Endothelial cell of umbilical vein (primary cell): ENCODE data around the gene LAD1. TPM values are rescaled to one million over a fixed set of nuclear protein-coding genes. Genes with fewer than 3 reads are reported as not detected.

ENCODE experiments used
- Bru-seq: library from RNA; stranded (reverse); fragments of 400-500 nt; gene quantifications from one replicate; lab custom pipeline; 2021; lab: Mats Ljungman, UMichigan
- BruChase-seq, 2 experiments: library from RNA; stranded (reverse); fragments of 400-500 nt; gene quantifications; one replicate each; lab custom pipeline; 2021; lab: Mats Ljungman, UMichigan
- BruUV-seq: library from RNA; stranded (reverse); fragments of 400-500 nt; replicated peaks from 2 replicates; lab custom pipeline; 2021; lab: Mats Ljungman, UMichigan
- CTCF ChIA-PET: fragments of 300-600, 350-600 bp; sonication (Branson Sonifier 250); formaldehyde crosslinking; loops from one replicate; lab custom pipeline; 2021; ENCODE audit warnings: antibody characterized with exemption, inconsistent platforms; lab: Charles Lee
- POLR2A ChIA-PET: fragments of 300-600, 350-600 bp; sonication (Branson Sonifier 250); formaldehyde crosslinking; loops from one replicate; lab custom pipeline; 2021; ENCODE audit warnings: antibody characterized with exemption, inconsistent platforms; lab: Charles Lee
- DNase-seq: peaks from one replicate; pipeline ENCODE4 v3.0.0-alpha.2; 2011; ENCODE audit warnings: low read depth, low spot score
- FAIRE-seq: peaks from 2 replicates; lab custom pipeline; 2011; peaks lifted over from hg19 to GRCh38; lab: Jason Lieb, UNC
- H2AFZ ChIP-seq: 2 replicates; pipeline ENCODE4 v1.6.0; 2012; ENCODE audit warnings: low read depth, low read length, control low read depth, inconsistent platforms
- H3K27ac ChIP-seq: 2 replicates; pipeline ENCODE4 v1.5.1; 2011; ENCODE audit warnings: low read depth, mild to moderate bottlenecking, control low read depth, low read length, moderate library complexity; ENCODE audit not compliant: insufficient read depth
- H3K27me3 ChIP-seq, 2 experiments: 2 replicates each; pipeline versions ENCODE4 v1.6.0 to v1.6.1; 2011; ENCODE audit warnings: low read length in 2 of 2, mixed read lengths in 1 of 2; ENCODE audit not compliant: control insufficient read depth in 2 of 2, insufficient read depth in 2 of 2
- H3K36me3 ChIP-seq, 2 experiments: 2 replicates in 1 of 2; 3 replicates in 1 of 2; pipeline ENCODE4 v1.5.1; 2011; ENCODE audit warnings: low read length in 2 of 2, mild to moderate bottlenecking in 1 of 2, moderate library complexity in 1 of 2; ENCODE audit not compliant: control insufficient read depth in 2 of 2, insufficient read depth in 2 of 2; ENCODE audit errors: extremely low read depth in 1 of 2
- H3K4me1 ChIP-seq: 3 replicates; pipeline ENCODE4 v1.5.1; 2011; ENCODE audit warnings: mild to moderate bottlenecking, low read length; ENCODE audit not compliant: control insufficient read depth, insufficient read depth; ENCODE audit errors: extremely low read depth
- H3K4me2 ChIP-seq: 2 replicates; pipeline ENCODE4 v1.6.1; 2011; ENCODE audit warnings: low read length, control low read depth, mixed read lengths; ENCODE audit not compliant: insufficient read depth
- H3K4me3 ChIP-seq, 3 experiments: fragments of 200-600 bp in 1 of 3; sonication (generic), shearing (Covaris generic) in 1 of 3; replicated peaks in 1 of 3; 2 replicates each; pipeline ENCODE4 v1.5.1; 2011 to 2016; ENCODE audit warnings: control low read depth in 3 of 3, low read length in 3 of 3, mild to moderate bottlenecking in 2 of 3, inconsistent platforms in 1 of 3, low read depth in 1 of 3, moderate library complexity in 1 of 3; ENCODE audit not compliant: insufficient read depth in 1 of 3
- H3K79me2 ChIP-seq: 2 replicates; pipeline ENCODE4 v1.6.0; 2012; ENCODE audit warnings: low read length, inconsistent platforms; ENCODE audit not compliant: control insufficient read depth, insufficient read depth
- H3K9ac ChIP-seq: replicated peaks from 2 replicates; pipeline ENCODE3; 2011; ENCODE audit warnings: low read length, control low read depth; ENCODE audit not compliant: insufficient read depth; ENCODE audit errors: extremely low read depth
- H3K9me1 ChIP-seq: replicated peaks from 3 replicates; pipeline ENCODE4 v1.6.0; 2011; ENCODE audit warnings: mild to moderate bottlenecking, low read length; ENCODE audit not compliant: control insufficient read depth, insufficient read depth; ENCODE audit errors: extremely low read depth
- H3K9me3 ChIP-seq: replicated peaks from 2 replicates; pipeline ENCODE4 v1.5.1; 2012; ENCODE audit warnings: low read length, inconsistent platforms; ENCODE audit not compliant: control insufficient read depth, insufficient read depth
- H4K20me1 ChIP-seq: replicated peaks from 2 replicates; pipeline ENCODE3; 2011; ENCODE audit warnings: mild to moderate bottlenecking, low read length; ENCODE audit not compliant: control insufficient read depth, insufficient read depth; ENCODE audit errors: extremely low read depth
- EZH2 ChIP-seq: IDR thresholded peaks from 2 replicates; pipeline ENCODE4 v1.6.1; 2012; ENCODE audit warnings: borderline replicate concordance, low read depth, mild to moderate bottlenecking, moderate library complexity, low read length, inconsistent platforms; ENCODE audit not compliant: severe bottlenecking
- GATA2 ChIP-seq: IDR thresholded peaks from 2 replicates; pipeline ENCODE4 v1.7.0; 2011; ENCODE audit warnings: low read depth, mild to moderate bottlenecking, moderate library complexity, mixed read lengths, low read length; ENCODE audit not compliant: insufficient read length, insufficient read depth
- MYC ChIP-seq: IDR thresholded peaks from one replicate; pipeline ENCODE4 v1.6.1; 2011; ENCODE audit warnings: mild to moderate bottlenecking, low read depth, low read length
- POLR2A ChIP-seq: IDR thresholded peaks from 2 replicates; pipeline ENCODE4 v1.6.1; 2012; ENCODE audit warnings: low read depth, mild to moderate bottlenecking, control low read depth, low read length
- POLR2AphosphoS5 ChIP-seq: IDR thresholded peaks from 2 replicates; pipeline ENCODE4 v1.6.1; 2012; ENCODE audit warnings: low read depth, mild to moderate bottlenecking, control low read depth, low read length, moderate library complexity; ENCODE audit not compliant: insufficient read depth
- dilution Hi-C: fragments of 300-500 bp; cut with MboI; formaldehyde crosslinking; loops from one replicate; pipeline ENCODE4 v1.15.0; 2019; ENCODE audit warnings: low sequenced_read_pairs; ENCODE audit not compliant: extremely low pct_ligation_motif_present
- intact Hi-C: fragments of 100-400 bp; cut with micrococcal nuclease; formaldehyde crosslinking; loops from one replicate; pipeline ENCODE4 v1.10.0; 2022
- long read RNA-seq: library from polyadenylated mRNA; stranded (forward); transcript quantifications from one replicate; pipeline ENCODE4 v2.0.0, GENCODE V29; 2021
- polyA minus RNA-seq, 3 experiments: library from RNA; depleted of rRNA, polyadenylated mRNA; stranded (reverse); fragments of >200 nt; gene quantifications; 1 replicate in 1 of 3; 2 replicates in 2 of 3; pipeline ENCODE4 v1.2.3, GENCODE V29; 2011
- polyA plus RNA-seq, 4 experiments: library from polyadenylated mRNA; depleted of rRNA in 3 of 4; stranded (reverse) in 3 of 4; unstranded in 1 of 4; fragments of >200 nt; gene quantifications; 2 replicates each; pipeline versions ENCODE4 v1.2.1 to v1.2.3, GENCODE V29; 2011 to 2012; ENCODE audit warnings: missing spikeins in 1 of 4
- total RNA-seq: library from RNA; stranded (reverse); gene quantifications from 2 replicates; pipeline ENCODE4 v1.2.3, GENCODE V29; 2021
- TF ChIP-seq, protein P1 (sequence below), 2 donors: IDR thresholded peaks; 1 replicate in 1 of 2; 2 replicates in 1 of 2; pipeline ENCODE4 v1.5.1; 2011; ENCODE audit warnings: low read length in 2 of 2, mild to moderate bottlenecking in 2 of 2, moderate library complexity in 2 of 2, control low read depth in 1 of 2, inconsistent platforms in 1 of 2, low read depth in 1 of 2; ENCODE audit not compliant: insufficient read depth in 1 of 2; ENCODE audit errors: extremely low read depth in 1 of 2

The LAD1 gene, protein sequence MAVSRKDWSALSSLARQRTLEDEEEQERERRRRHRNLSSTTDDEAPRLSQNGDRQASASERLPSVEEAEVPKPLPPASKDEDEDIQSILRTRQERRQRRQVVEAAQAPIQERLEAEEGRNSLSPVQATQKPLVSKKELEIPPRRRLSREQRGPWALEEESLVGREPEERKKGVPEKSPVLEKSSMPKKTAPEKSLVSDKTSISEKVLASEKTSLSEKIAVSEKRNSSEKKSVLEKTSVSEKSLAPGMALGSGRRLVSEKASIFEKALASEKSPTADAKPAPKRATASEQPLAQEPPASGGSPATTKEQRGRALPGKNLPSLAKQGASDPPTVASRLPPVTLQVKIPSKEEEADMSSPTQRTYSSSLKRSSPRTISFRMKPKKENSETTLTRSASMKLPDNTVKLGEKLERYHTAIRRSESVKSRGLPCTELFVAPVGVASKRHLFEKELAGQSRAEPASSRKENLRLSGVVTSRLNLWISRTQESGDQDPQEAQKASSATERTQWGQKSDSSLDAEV
- total RNA-seq (not detected in 2 replicates), polyA plus RNA-seq (not detected in 2 replicates), polyA minus RNA-seq (not detected in 2 replicates), Bru-seq, nascent RNA (not detected), BruChase-seq, experiment 1, labeled RNA remaining after a 6-hour chase (not detected), BruChase-seq, experiment 2, labeled RNA remaining after a 2-hour chase (not detected)
- polyA plus RNA-seq (2011; cell fraction: cytosol; rRNA removed) = not detected in 2 replicates
- polyA plus RNA-seq (2011; cell fraction: nucleus; rRNA removed) = not detected in 2 replicates
- polyA plus RNA-seq (2012) = not detected in 2 replicates
- not detected for polyA minus RNA-seq (2011; cell fraction: cytosol; rRNA and poly(A)+ RNA removed)
- polyA minus RNA-seq (2011; cell fraction: nucleus; rRNA and poly(A)+ RNA removed) = not detected in 2 replicates
- long read RNA-seq = 0 reads

DNA sequence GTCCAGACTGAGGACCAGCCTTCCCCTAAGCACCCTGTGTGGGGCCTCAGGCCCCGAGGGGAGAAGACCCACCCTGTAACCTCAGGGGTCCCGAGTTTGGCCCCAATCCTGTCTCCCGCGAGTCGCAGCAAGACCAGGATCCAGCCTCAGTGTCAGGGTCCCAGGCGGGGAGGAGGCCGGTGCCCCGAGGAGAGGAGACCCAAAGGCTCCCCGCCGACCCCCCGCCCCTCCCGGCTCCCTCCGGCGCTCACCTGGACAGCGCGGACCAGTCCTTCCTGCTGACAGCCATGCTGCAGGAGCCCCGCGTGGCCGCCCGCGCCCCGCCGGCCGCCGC, at the start of gene LAD1:
Gene LAD1 (minus strand): TSS at position 307 of the 334 bp plus-strand sequence. CDS start 18 bp downstream, at position 289.
- Histone ChIP-seq H3K27ac (no peak within 1 kb of the TSS), H3K79me2 (no peaks in the 10 kb centered on the region), H3K27me3 (peaks cover 49 to 60% of the 10 kb centered on the region in 2 experiments), H3K4me1 (no peaks in the 10 kb centered on the region), H3K9me3 (no peaks in the 10 kb centered on the region), H3K9ac (no peak within 1 kb of the TSS), H3K9me1 (no peaks in the 10 kb centered on the region), H2AFZ (no peak within 1 kb of the TSS), H3K36me3 (no peaks in the 10 kb centered on the region), H3K4me2 (no peak within 1 kb of the TSS), H4K20me1 (no peaks in the 10 kb centered on the region), H3K4me3 (no peak within 1 kb of the TSS)
- dilution Hi-C loops (no loop called here), intact Hi-C loops (no loop called here)
- DNase-seq (no peak), FAIRE-seq (no peak)
- TF ChIP-seq POLR2AphosphoS5 (no peak), MYC (no peak), EZH2 (no peak), POLR2A (no peak), GATA2 (no peak)
- TF ChIP-seq, protein P1, sequence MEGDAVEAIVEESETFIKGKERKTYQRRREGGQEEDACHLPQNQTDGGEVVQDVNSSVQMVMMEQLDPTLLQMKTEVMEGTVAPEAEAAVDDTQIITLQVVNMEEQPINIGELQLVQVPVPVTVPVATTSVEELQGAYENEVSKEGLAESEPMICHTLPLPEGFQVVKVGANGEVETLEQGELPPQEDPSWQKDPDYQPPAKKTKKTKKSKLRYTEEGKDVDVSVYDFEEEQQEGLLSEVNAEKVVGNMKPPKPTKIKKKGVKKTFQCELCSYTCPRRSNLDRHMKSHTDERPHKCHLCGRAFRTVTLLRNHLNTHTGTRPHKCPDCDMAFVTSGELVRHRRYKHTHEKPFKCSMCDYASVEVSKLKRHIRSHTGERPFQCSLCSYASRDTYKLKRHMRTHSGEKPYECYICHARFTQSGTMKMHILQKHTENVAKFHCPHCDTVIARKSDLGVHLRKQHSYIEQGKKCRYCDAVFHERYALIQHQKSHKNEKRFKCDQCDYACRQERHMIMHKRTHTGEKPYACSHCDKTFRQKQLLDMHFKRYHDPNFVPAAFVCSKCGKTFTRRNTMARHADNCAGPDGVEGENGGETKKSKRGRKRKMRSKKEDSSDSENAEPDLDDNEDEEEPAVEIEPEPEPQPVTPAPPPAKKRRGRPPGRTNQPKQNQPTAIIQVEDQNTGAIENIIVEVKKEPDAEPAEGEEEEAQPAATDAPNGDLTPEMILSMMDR (IDR thresholded peaks at IDR 0.05; ENCODE audit: extremely low read depth in 1 of 2, insufficient read depth in 1 of 2, low read depth in 1 of 2, low read length in 2 of 2) = no peak
- no TSS peak for BruUV-seq
- POLR2A ChIA-PET = no interaction called here
- CTCF ChIA-PET = no interaction called here
